Lower leg skin (tissue), 4 donors: Measurements from ENCODE around the gene PAX7. TPM values are rescaled to one million over a fixed set of nuclear protein-coding genes. Genes with fewer than 3 reads are reported as not detected.

Source experiments
- DNase-seq, 2 donors: peaks; one replicate each; pipeline ENCODE4 v3.0.0-alpha.2; 2019; ENCODE audit warnings: low spot score in 2 of 2
- H3K4me3 ChIP-seq: fragments of 200-600 bp; sonication (generic); 2 replicates; pipeline ENCODE4 v1.5.1; 2017; ENCODE audit warnings: mild to moderate bottlenecking, low read depth; ENCODE audit not compliant: poor library complexity, severe bottlenecking
- POLR2A ChIP-seq, 2 donors: fragments of 450-650 bp; IDR thresholded peaks; one replicate each; pipeline ENCODE4 v1.6.1; 2016 to 2017; ENCODE audit warnings: antibody characterized with exemption in 2 of 2, mild to moderate bottlenecking in 1 of 2, moderate library complexity in 1 of 2
- WGBS, 2 donors: methylation state at CpG; one replicate each; pipeline ENCODE4 v1.1.5; 2018; 5-methylcytosine and 5-hydroxymethylcytosine counted together
- intact Hi-C: fragments of 100-400 bp; cut with DNase I; formaldehyde crosslinking; loops from one replicate; pipeline ENCODE4 v1.15.0; 2023; ENCODE audit warnings: low total_unique reads
- total RNA-seq, 4 donors: library from RNA; depleted of rRNA; stranded (reverse); fragments of >200 nt; gene quantifications; one replicate each; pipeline ENCODE4 v1.1.0, GENCODE V29; 2016
- TF ChIP-seq, protein P1 (sequence below), 3 donors: fragments of 450-650 bp; IDR thresholded peaks; one replicate each; pipeline ENCODE4 v1.5.1; 2016; ENCODE audit warnings: antibody characterized with exemption in 3 of 3, mild to moderate bottlenecking in 3 of 3, moderate library complexity in 2 of 3

The PAX7 gene
- total RNA-seq, 4 donors from 2014 or later: 0.06 to 0.11 TPM; not detected in 2

DNA sequence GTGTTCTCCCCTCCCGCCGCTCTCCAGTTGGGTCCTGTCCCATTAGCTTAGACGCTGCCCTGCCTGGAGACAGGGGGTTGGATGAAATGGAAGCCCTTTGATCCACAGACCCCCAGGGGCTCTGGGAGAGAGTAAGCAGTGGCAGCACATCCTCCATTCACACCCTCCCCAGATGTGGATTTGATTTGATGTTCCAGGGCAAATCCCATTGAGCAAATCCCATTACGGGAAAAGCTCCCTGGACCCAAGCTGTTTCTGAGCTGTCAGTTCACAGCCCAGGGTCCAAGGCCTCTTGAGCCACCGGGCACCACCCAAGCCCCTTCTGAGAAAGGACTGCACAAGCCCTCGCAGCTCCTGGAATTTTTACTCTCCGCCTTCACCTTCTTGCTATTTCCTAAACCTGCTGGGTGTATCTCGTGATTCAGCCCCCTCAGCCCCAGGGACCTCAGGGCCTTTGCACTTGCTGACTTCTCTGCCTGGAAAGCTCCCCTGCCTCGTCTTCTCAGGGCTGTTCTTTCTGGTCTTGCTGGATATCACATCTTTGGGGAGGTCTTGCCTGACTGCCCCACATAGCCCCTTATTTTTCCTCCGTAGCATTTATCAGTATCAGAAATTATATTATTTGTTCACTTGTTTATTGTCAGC lies 101.1 kb downstream of the PAX7 start:
- TF ChIP-seq, protein P1, sequence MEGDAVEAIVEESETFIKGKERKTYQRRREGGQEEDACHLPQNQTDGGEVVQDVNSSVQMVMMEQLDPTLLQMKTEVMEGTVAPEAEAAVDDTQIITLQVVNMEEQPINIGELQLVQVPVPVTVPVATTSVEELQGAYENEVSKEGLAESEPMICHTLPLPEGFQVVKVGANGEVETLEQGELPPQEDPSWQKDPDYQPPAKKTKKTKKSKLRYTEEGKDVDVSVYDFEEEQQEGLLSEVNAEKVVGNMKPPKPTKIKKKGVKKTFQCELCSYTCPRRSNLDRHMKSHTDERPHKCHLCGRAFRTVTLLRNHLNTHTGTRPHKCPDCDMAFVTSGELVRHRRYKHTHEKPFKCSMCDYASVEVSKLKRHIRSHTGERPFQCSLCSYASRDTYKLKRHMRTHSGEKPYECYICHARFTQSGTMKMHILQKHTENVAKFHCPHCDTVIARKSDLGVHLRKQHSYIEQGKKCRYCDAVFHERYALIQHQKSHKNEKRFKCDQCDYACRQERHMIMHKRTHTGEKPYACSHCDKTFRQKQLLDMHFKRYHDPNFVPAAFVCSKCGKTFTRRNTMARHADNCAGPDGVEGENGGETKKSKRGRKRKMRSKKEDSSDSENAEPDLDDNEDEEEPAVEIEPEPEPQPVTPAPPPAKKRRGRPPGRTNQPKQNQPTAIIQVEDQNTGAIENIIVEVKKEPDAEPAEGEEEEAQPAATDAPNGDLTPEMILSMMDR (IDR thresholded peaks at IDR 0.05): no peak
- TF ChIP-seq POLR2A (IDR thresholded peaks at IDR 0.05): no peak
- intact Hi-C loops: no loop called here
- 72 to 73% methylated on average over 10 of the region's 10 CpGs for WGBS, 2 donors
- H3K4me3 ChIP-seq: no peak overlapping the region
- DNase-seq: no peak

DNA sequence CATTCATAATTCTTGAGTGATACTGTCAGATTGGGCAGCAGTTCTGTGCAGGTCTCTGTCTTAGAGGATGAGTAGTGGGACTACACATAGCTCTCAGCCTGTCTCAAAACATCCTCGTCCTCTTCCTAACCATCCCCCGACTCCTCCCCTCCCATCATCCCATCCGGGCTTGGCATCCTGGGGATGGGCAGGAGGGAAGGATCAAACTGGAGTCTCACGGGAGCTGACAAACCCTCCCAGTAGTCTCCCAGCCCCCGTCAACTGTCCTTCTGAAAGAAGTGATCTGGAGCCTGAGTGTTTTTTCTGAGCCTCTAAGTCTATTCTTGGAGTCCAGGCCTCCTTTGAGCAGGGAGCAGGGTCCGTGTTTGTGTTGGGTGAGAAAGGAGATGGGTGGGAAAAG lies 102.0 kb downstream of the PAX7 start:
- no peak overlapping the region for H3K4me3 ChIP-seq
- WGBS, 2 donors: 42 to 53% methylated on average over 6 of the region's 6 CpGs
- no peak for TF ChIP-seq POLR2A (IDR thresholded peaks at IDR 0.05)
- TF ChIP-seq, protein P1 (IDR thresholded peaks at IDR 0.05): no peak
- DNase-seq: no peak
- intact Hi-C loops: no loop called here

DNA sequence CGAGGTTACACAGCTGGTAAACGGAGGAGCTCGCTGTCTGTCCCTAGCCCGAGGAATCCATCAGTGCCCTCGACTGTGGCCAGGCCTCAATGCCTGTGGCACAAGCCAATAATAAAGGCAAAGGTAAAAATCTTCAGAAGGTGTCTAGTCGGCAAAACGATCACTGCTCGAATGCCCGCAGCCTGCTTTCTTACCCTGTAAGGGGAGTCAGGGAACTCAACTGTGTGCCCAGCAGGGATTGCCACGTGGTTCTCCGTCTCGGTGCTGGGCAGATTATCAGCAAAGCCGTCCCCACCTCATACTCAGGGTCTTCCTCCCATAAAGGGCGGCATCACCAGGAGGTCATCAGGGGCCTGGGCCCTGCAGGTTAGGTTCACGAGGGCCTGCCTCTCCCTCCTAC lies 103.4 kb downstream of the PAX7 start:
- no peak for DNase-seq
- intact Hi-C loops: no loop called here
- H3K4me3 ChIP-seq: no peak overlapping the region
- no peak for TF ChIP-seq POLR2A (IDR thresholded peaks at IDR 0.05)
- TF ChIP-seq, protein P1 (IDR thresholded peaks at IDR 0.05): no peak
- WGBS, 2 donors: 71 to 81% methylated on average over 15 of the region's 15 CpGs

DNA sequence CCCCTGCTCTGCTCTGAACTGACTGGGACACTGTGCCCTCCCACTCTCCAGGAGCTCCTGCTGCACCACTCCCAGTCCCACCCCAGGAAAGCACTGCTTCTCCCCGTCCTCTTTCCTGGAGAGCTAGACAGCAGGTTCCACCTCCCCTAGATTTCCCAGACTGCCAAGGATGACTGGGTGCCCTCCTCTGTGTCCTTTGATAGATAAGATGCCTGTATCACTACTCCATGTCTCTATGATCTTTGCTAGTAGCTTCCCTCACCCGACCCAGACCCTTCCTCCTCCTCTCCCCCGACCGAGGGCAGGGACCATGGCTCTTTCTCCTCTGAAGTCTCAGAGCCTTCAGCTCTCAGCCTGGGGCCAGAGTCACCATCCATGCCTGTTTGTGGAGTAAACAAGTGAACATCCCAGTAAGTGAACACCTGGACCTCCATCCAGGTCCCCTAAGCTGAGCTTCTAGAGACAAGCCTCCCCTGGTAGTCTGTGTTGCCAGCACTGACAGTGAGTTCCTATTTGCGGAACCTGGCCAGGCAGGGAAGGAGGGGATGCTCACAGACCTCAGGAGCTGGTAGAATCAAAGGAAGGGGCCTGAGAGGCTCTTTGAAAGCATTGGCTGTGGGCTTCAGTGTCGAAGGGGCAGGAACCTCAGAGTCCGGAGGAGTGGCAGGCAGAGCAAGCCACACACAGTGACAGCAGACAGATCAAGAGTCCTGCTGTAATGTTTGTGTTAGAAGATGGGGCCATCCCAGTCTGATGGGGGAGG lies 104.0 kb downstream of the PAX7 start:
- WGBS, 2 donors: 61 to 67% methylated on average over 7 of the region's 7 CpGs
- no peak overlapping the region for H3K4me3 ChIP-seq
- no peak for DNase-seq
- intact Hi-C loops: no loop called here
- TF ChIP-seq, protein P1 (IDR thresholded peaks at IDR 0.05): no peak
- TF ChIP-seq POLR2A (IDR thresholded peaks at IDR 0.05): no peak

DNA sequence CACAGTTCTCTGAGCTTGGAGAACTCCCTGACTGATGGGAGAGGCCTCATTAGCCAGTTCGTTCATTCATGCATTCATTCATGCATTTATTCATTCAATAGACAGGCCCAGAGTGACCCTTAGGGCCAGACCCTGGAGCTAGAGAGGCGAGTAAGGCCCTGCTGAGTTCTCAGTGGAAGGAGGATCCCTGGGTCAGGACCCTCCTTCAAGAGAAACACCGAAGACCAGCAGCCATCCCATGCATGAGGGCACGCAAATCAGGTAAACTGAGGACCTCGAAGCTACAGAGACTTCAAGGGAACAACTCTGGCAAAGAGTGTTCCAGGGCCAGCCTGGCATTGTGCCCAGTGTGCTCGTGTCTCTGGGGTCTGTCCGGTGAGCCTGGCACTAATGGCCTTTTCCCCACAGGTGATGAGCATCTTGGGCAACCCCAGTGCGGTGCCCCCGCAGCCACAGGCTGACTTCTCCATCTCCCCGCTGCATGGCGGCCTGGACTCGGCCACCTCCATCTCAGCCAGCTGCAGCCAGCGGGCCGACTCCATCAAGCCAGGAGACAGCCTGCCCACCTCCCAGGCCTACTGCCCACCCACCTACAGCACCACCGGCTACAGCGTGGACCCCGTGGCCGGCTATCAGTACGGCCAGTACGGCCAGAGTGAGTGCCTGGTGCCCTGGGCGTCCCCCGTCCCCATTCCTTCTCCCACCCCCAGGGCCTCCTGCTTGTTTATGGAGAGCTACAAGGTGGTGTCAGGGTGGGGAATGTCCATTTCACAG lies 104.8 kb downstream of the PAX7 start:
- no peak for DNase-seq
- H3K4me3 ChIP-seq: no peak overlapping the region
- no peak for TF ChIP-seq POLR2A (IDR thresholded peaks at IDR 0.05)
- TF ChIP-seq, protein P1 (IDR thresholded peaks at IDR 0.05): no peak
- 84 to 90% methylated on average over 14 to 22 of the region's 22 CpGs for WGBS, 2 donors
- intact Hi-C loops: no loop called here
